Measurements from ENCODE around the gene ZNF579. TPM values are rescaled to one million over a fixed set of nuclear protein-coding genes. Genes with fewer than 3 reads are reported as not detected.

The ZNF579 gene
- 10 to 100 TPM in 1 of 4 donors, 1 to 10 TPM in 3; 4.2 to 11.1 (median 8.1) TPM for total RNA-seq

DNA sequence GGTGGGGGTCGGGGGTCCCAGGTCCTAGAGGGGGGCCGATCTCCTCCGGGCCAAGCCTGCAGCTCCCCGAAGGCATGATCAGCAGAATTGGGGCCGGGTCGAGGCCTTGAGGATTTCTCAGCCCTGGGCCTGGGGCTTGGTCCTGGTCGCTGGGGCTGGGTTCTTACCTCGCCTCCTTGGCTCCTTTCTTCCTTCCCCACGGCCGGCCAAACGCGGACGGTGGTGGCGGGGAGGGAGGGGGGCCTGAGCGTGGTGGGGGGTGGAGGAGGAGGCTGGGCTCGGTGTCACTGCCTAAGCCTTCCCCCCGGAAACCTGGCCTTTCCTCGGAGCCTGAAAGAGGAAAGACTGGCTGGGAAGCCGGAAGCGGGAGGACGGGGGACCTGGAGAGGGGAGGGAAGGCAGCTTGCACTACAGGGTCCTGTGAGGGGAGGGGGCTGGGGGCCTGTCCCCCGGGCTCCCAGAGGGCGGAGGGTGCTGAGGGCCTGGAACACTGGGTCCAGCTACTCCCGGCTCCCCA is at the start of gene ZNF579:
TSS of gene ZNF579 (minus strand) at position 221 of the 517 bp plus-strand sequence. CDS start 1,209 bp downstream, outside the sequence.
- intact Hi-C loops (cut with DNase I): loop anchor here (2.0 kb wide), 1 partner anchor 64 kb away; no protein-coding TSS in a partner anchor
- peak; percentile 96 for DNase-seq (ENCODE audit: extremely low spot score)
- Histone ChIP-seq H3K27me3 (peaks cover 0 to under 1% (median 0%) of the 10 kb centered on the region in 4 donors), H3K4me3 (peak within 1 kb of the TSS; percentile 67 to 98 (median 80)), H3K4me1 (peaks cover 14 to 36% (median 31%) of the 10 kb centered on the region in 4 donors), H3K36me3 (peaks cover 19 to 27% (median 25%) of the 10 kb centered on the region in 4 donors), H3K27ac (replicated peaks in 1 of 4) (peak within 1 kb of the TSS; percentile 86 to 95 (median 90)), H3K9me3 (no peaks in the 10 kb centered on the region)
- 1% methylated on average over 16 of the region's 24 CpGs for WGBS
- TF ChIP-seq POLR2A (IDR thresholded peaks at IDR 0.05; ENCODE audit: low read depth) (no peak), POLR2AphosphoS5 (IDR thresholded peaks at IDR 0.05) (peak; percentile 65 to 70), CTCF (IDR thresholded peaks at IDR 0.05) (peak in 1 of 3 experiments; percentile 9), EP300 (IDR thresholded peaks at IDR 0.05) (no peak)

GRCh38 chr19:55626350-55626749 is 45.7 kb upstream of the ZNF579 start:
- no peak overlapping the region for H3K27ac ChIP-seq (replicated peaks in 1 of 4)
- H3K4me3 ChIP-seq: no peak overlapping the region
- peaks cover 6 to 12% (median 11%) of the 10 kb centered on the region in 4 donors for H3K36me3 ChIP-seq
- intact Hi-C loops (cut with DNase I): no loop called here
- no peak for TF ChIP-seq CTCF (IDR thresholded peaks at IDR 0.05)
- TF ChIP-seq POLR2AphosphoS5 (IDR thresholded peaks at IDR 0.05): no peak
- no peak for TF ChIP-seq EP300 (IDR thresholded peaks at IDR 0.05)
- no peak for TF ChIP-seq POLR2A (IDR thresholded peaks at IDR 0.05; ENCODE audit: low read depth)
- no peaks in the 10 kb centered on the region for H3K27me3 ChIP-seq
- H3K4me1 ChIP-seq: peaks cover 5 to 22% (median 15%) of the 10 kb centered on the region in 4 donors
- 81% methylated on average over 11 of the region's 11 CpGs for WGBS
- no peak for DNase-seq (ENCODE audit: extremely low spot score)
- no peaks in the 10 kb centered on the region for H3K9me3 ChIP-seq

GRCh38 chr19:55625004-55625326 is 44.3 kb upstream of the ZNF579 start:
- TF ChIP-seq EP300 (IDR thresholded peaks at IDR 0.05): no peak
- TF ChIP-seq POLR2AphosphoS5 (IDR thresholded peaks at IDR 0.05): no peak
- TF ChIP-seq POLR2A (IDR thresholded peaks at IDR 0.05; ENCODE audit: low read depth): no peak
- no peak for TF ChIP-seq CTCF (IDR thresholded peaks at IDR 0.05)
- peaks cover 6 to 24% (median 15%) of the 10 kb centered on the region in 4 donors for H3K36me3 ChIP-seq
- H3K4me3 ChIP-seq: peak overlapping the region; percentile 59 to 77 (median 68)
- H3K27ac ChIP-seq (replicated peaks in 1 of 4): peak overlapping the region; percentile 90 to 96 (median 94)
- H3K9me3 ChIP-seq: no peaks in the 10 kb centered on the region
- 46% methylated on average over 11 of the region's 11 CpGs for WGBS
- H3K4me1 ChIP-seq: peaks cover 5 to 28% (median 19%) of the 10 kb centered on the region in 4 donors
- no peak for DNase-seq (ENCODE audit: extremely low spot score)
- intact Hi-C loops (cut with DNase I): no loop called here
- no peaks in the 10 kb centered on the region for H3K27me3 ChIP-seq

DNA sequence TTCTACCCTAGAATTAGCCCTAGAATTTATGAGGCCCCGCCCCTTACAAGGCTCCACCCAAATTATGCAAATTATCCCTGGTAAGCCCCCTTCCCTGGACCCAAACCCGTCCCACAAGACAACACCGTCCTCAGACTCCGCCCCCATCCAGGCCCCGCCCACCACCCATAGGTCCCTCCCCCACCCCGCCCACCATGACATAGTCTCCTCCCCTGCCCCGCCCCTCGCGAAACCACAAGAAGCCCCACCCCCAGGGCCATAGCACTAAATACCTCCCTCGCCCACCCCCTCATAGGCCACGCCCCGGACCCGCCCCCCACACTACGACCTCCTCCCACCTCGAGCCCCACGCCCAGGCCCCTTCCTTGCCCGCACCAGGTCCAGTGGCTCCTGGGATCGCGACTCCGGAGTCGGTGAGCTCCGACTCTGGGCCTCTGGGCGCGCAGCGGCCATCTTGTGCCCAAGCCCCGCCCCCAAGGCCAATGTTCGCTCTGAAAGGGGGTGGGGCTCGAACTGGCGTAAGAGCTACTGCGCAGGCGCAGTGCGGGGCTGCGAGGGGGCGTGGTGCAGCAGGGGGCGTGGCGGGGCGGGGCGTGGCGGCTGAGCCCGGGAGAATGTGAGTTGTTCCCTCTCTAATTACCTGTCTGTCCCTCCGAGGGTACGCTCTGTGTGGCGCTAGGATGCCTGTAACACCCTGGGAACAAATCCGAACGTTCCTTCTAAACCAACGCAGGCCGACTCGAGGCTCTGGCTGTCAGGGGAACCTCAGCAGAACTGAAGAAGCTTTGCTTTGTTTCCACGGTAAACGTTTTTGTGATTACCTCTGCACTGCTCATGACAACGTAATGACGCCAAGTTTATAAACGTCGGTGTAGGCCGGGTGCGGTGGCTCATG is 43.7 kb upstream of the ZNF579 start, which contains the start of gene ZNF784:
TSS of gene ZNF784 (minus strand) at position 458 of the 895 bp plus-strand sequence. CDS start at position 453, 5 bp downstream.
- TF ChIP-seq POLR2A (IDR thresholded peaks at IDR 0.05; ENCODE audit: low read depth): no peak
- no peak for TF ChIP-seq EP300 (IDR thresholded peaks at IDR 0.05)
- TF ChIP-seq CTCF (IDR thresholded peaks at IDR 0.05): peak in 1 of 3 experiments; percentile 6
- TF ChIP-seq POLR2AphosphoS5 (IDR thresholded peaks at IDR 0.05): peak; percentile 80 to 82
- Histone ChIP-seq H3K4me3 (peak within 1 kb of the TSS; percentile 59 to 77 (median 68)), H3K9me3 (no peaks in the 10 kb centered on the region), H3K27me3 (no peaks in the 10 kb centered on the region), H3K27ac (replicated peaks in 1 of 4) (peak within 1 kb of the TSS; percentile 90 to 96 (median 94)), H3K36me3 (peaks cover 6 to 24% (median 15%) of the 10 kb centered on the region in 4 donors), H3K4me1 (peaks cover 5 to 34% (median 24%) of the 10 kb centered on the region in 4 donors)
- WGBS: under 1% methylated on average over 18 of the region's 56 CpGs
- peak; percentile 98 for DNase-seq (ENCODE audit: extremely low spot score)
- intact Hi-C loops (cut with DNase I): no loop called here
